Erythroblast (primary cell): ENCODE data around the gene LAMA4.

Source experiments
- DNase-seq, 2 experiments: peaks; one replicate each; lab custom pipeline; 2025; lab: John Stamatoyannopoulos, UW
- GATA1 ChIP-seq: IDR thresholded peaks from 2 replicates; pipeline ENCODE4 v1.6.1; 2011; ENCODE audit warnings: low read depth, mild to moderate bottlenecking, control low read depth, low read length, moderate library complexity
- POLR2A ChIP-seq: IDR thresholded peaks from 2 replicates; pipeline ENCODE4 v1.6.1; 2011; ENCODE audit warnings: mild to moderate bottlenecking, low read length

The LAMA4 gene

GRCh38 chr6:112190164-112190563 is 64.2 kb downstream of the LAMA4 start:
- TF ChIP-seq GATA1, result no peak
- no peak for TF ChIP-seq POLR2A
- DNase-seq, result no peak

- TF ChIP-seq GATA1 (no peak), POLR2A (no peak)
- DNase-seq, result no peak
Observed at GRCh38 chr6:112189494-112189893, 64.9 kb downstream of the LAMA4 start.

- DNase-seq, result no peak
- TF ChIP-seq POLR2A, result no peak
- TF ChIP-seq GATA1, result no peak
Observed at GRCh38 chr6:112188906-112189305, 65.5 kb downstream of the LAMA4 start.

- TF ChIP-seq POLR2A, result no peak
- no peak for TF ChIP-seq GATA1
- DNase-seq, result no peak
Observed at GRCh38 chr6:112187736-112188135, 66.6 kb downstream of the LAMA4 start.

- no peak for TF ChIP-seq GATA1
- TF ChIP-seq POLR2A, result no peak
Observed at GRCh38 chr6:112184951-112185350, 69.4 kb downstream of the LAMA4 start.

GRCh38 chr6:112183271-112183671 is 71.1 kb downstream of the LAMA4 start:
- no peak for DNase-seq
- no peak for TF ChIP-seq GATA1
- no peak for TF ChIP-seq POLR2A

More at GRCh38 chr6:112184951-112185350, 69.4 kb downstream of the LAMA4 start:
- DNase-seq, result no peak

- TF ChIP-seq GATA1 (no peak), POLR2A (no peak)
- no peak for DNase-seq
Observed at GRCh38 chr6:112181130-112181529, 73.2 kb downstream of the LAMA4 start.

GRCh38 chr6:112180095-112180820 is 74.1 kb downstream of the LAMA4 start:
- TF ChIP-seq POLR2A (no peak), GATA1 (no peak)
- peak; percentile 79 to 86 for DNase-seq

GRCh38 chr6:112179631-112180030 is 74.7 kb downstream of the LAMA4 start:
- TF ChIP-seq GATA1 (no peak), POLR2A (no peak)
- no peak for DNase-seq

GRCh38 chr6:112178846-112179245 is 75.5 kb downstream of the LAMA4 start:
- no peak for DNase-seq
- no peak for TF ChIP-seq GATA1
- TF ChIP-seq POLR2A, result no peak

- no peak for TF ChIP-seq GATA1
- no peak for TF ChIP-seq POLR2A
- DNase-seq, result no peak
Observed at GRCh38 chr6:112177092-112177491, 77.3 kb downstream of the LAMA4 start.

- TF ChIP-seq GATA1 (no peak), POLR2A (no peak)
- DNase-seq, result no peak
Observed at GRCh38 chr6:112176175-112176574, 78.2 kb downstream of the LAMA4 start.

GRCh38 chr6:112173221-112173804 is 81.1 kb downstream of the LAMA4 start:
- TF ChIP-seq GATA1 (no peak), POLR2A (no peak)

GRCh38 chr6:112172540-112172939 is 81.8 kb downstream of the LAMA4 start:
- no peak for DNase-seq
- TF ChIP-seq GATA1, result no peak
- TF ChIP-seq POLR2A, result no peak

More at GRCh38 chr6:112173221-112173804, 81.1 kb downstream of the LAMA4 start:
- DNase-seq, result no peak

GRCh38 chr6:112169541-112169940 is 84.8 kb downstream of the LAMA4 start:
- no peak for DNase-seq
- TF ChIP-seq POLR2A (no peak), GATA1 (no peak)
